Epithelial cell of prostate (primary cell): ENCODE measurements around the gene MID1.

Source experiments
- DNase-seq: peaks from one replicate; pipeline ENCODE4 v3.0.0-alpha.2; 2011; ENCODE audit warnings: low read depth, low spot score
- H3K27ac ChIP-seq: fragments of 450-650 bp; 2 replicates; pipeline ENCODE4 v1.5.1; 2017; ENCODE audit warnings: mild to moderate bottlenecking

Gene MID1

GRCh38 chrX:10502961-10503360 lies 117.4 kb downstream of the MID1 start:
- no peak overlapping the region for H3K27ac ChIP-seq

GRCh38 chrX:10501611-10502010 lies 118.8 kb downstream of the MID1 start:
- H3K27ac ChIP-seq, result no peak overlapping the region
- DNase-seq, result no peak

More at GRCh38 chrX:10502961-10503360, 117.4 kb downstream of the MID1 start:
- DNase-seq, result no peak

- no peak for DNase-seq
- no peak overlapping the region for H3K27ac ChIP-seq
Observed at GRCh38 chrX:10496345-10496965, 123.9 kb downstream of the MID1 start.

- DNase-seq, result no peak
- H3K27ac ChIP-seq, result no peak overlapping the region
Observed at GRCh38 chrX:10495677-10496076, 124.7 kb downstream of the MID1 start.

GRCh38 chrX:10492250-10492649 lies 128.1 kb downstream of the MID1 start:
- H3K27ac ChIP-seq, result no peak overlapping the region
- DNase-seq, result no peak

- peak; percentile 60 for DNase-seq
- H3K27ac ChIP-seq, result peak overlapping the region; percentile 69
Observed at GRCh38 chrX:10486373-10486772, 134.0 kb downstream of the MID1 start.

GRCh38 chrX:10485326-10485725 lies 135.1 kb downstream of the MID1 start:
- peak overlapping the region; percentile 69 for H3K27ac ChIP-seq
- DNase-seq, result no peak

- DNase-seq, result peak; percentile 60
- peak overlapping the region; percentile 69 for H3K27ac ChIP-seq
Observed at GRCh38 chrX:10484683-10485247, 135.6 kb downstream of the MID1 start.

- H3K27ac ChIP-seq, result peak overlapping the region; percentile 69
- no peak for DNase-seq
Observed at GRCh38 chrX:10483191-10483831, 137.1 kb downstream of the MID1 start.

- no peak for DNase-seq
- no peak overlapping the region for H3K27ac ChIP-seq
Observed at GRCh38 chrX:10482708-10483107, 137.7 kb downstream of the MID1 start.

GRCh38 chrX:10482261-10482660 lies 138.1 kb downstream of the MID1 start:
- H3K27ac ChIP-seq, result no peak overlapping the region
- no peak for DNase-seq

GRCh38 chrX:10480861-10481260 lies 139.5 kb downstream of the MID1 start:
- no peak overlapping the region for H3K27ac ChIP-seq
- no peak for DNase-seq

GRCh38 chrX:10479508-10479907 lies 140.9 kb downstream of the MID1 start:
- no peak overlapping the region for H3K27ac ChIP-seq

GRCh38 chrX:10477525-10477924 lies 142.9 kb downstream of the MID1 start:
- no peak for DNase-seq

More at GRCh38 chrX:10479508-10479907, 140.9 kb downstream of the MID1 start:
- no peak for DNase-seq

GRCh38 chrX:10474913-10475568 lies 145.3 kb downstream of the MID1 start:
- no peak overlapping the region for H3K27ac ChIP-seq
- no peak for DNase-seq

More at GRCh38 chrX:10477525-10477924, 142.9 kb downstream of the MID1 start:
- H3K27ac ChIP-seq, result no peak overlapping the region

- no peak overlapping the region for H3K27ac ChIP-seq
- no peak for DNase-seq
Observed at GRCh38 chrX:10474510-10474909, 145.9 kb downstream of the MID1 start.

GRCh38 chrX:10471418-10471817 lies 149.0 kb downstream of the MID1 start:
- DNase-seq, result no peak
- H3K27ac ChIP-seq, result no peak overlapping the region

GRCh38 chrX:10470009-10470408 lies 150.4 kb downstream of the MID1 start:
- no peak overlapping the region for H3K27ac ChIP-seq

GRCh38 chrX:10467793-10468192 lies 152.6 kb downstream of the MID1 start:
- H3K27ac ChIP-seq, result no peak overlapping the region
- DNase-seq, result no peak

More at GRCh38 chrX:10470009-10470408, 150.4 kb downstream of the MID1 start:
- DNase-seq, result no peak

GRCh38 chrX:10465254-10465653 lies 155.1 kb downstream of the MID1 start:
- DNase-seq, result no peak
- no peak overlapping the region for H3K27ac ChIP-seq

GRCh38 chrX:10457092-10457491 lies 163.3 kb downstream of the MID1 start:
- no peak overlapping the region for H3K27ac ChIP-seq
- DNase-seq, result no peak
